Neural cell (in vitro differentiated cells): ENCODE results near the gene TIMP4.

Experiments used
- CTCF ChIP-seq: fragments of 450-650 bp; IDR thresholded peaks from 2 replicates; pipeline ENCODE4 v1.5.1; 2014; ENCODE audit warnings: antibody characterized with exemption, mild to moderate bottlenecking, moderate library complexity; ENCODE audit not compliant: poor library complexity, severe bottlenecking
- EP300 ChIP-seq: fragments of 450-650 bp; conservative IDR thresholded peaks from 2 replicates; pipeline ENCODE4 v1.6.1; 2014; ENCODE audit warnings: antibody characterized with exemption, mild to moderate bottlenecking, moderate library complexity; ENCODE audit not compliant: poor library complexity, severe bottlenecking
- EZH2 ChIP-seq: fragments of 200-600, 300-800 bp; shearing (Covaris generic), sonication (generic); IDR thresholded peaks from 2 replicates; pipeline ENCODE4 v1.6.1; 2014; ENCODE audit warnings: antibody characterized with exemption, low read length, borderline replicate concordance, mild to moderate bottlenecking; ENCODE audit not compliant: insufficient read depth, poor library complexity, severe bottlenecking
- POLR2AphosphoS5 ChIP-seq: IDR thresholded peaks from 2 replicates; pipeline ENCODE4 v1.6.1; 2012
- RAD21 ChIP-seq: fragments of 450-650 bp; conservative IDR thresholded peaks from 2 replicates; pipeline ENCODE4 v1.6.1; 2014; ENCODE audit warnings: antibody characterized with exemption, mild to moderate bottlenecking, moderate library complexity
- TF ChIP-seq, protein P1 (sequence below): IDR thresholded peaks from 2 replicates; pipeline ENCODE4 v1.6.1; 2012; ENCODE audit warnings: borderline replicate concordance

- TF ChIP-seq CTCF, result no peak
- TF ChIP-seq RAD21, result no peak
- TF ChIP-seq, protein P1, sequence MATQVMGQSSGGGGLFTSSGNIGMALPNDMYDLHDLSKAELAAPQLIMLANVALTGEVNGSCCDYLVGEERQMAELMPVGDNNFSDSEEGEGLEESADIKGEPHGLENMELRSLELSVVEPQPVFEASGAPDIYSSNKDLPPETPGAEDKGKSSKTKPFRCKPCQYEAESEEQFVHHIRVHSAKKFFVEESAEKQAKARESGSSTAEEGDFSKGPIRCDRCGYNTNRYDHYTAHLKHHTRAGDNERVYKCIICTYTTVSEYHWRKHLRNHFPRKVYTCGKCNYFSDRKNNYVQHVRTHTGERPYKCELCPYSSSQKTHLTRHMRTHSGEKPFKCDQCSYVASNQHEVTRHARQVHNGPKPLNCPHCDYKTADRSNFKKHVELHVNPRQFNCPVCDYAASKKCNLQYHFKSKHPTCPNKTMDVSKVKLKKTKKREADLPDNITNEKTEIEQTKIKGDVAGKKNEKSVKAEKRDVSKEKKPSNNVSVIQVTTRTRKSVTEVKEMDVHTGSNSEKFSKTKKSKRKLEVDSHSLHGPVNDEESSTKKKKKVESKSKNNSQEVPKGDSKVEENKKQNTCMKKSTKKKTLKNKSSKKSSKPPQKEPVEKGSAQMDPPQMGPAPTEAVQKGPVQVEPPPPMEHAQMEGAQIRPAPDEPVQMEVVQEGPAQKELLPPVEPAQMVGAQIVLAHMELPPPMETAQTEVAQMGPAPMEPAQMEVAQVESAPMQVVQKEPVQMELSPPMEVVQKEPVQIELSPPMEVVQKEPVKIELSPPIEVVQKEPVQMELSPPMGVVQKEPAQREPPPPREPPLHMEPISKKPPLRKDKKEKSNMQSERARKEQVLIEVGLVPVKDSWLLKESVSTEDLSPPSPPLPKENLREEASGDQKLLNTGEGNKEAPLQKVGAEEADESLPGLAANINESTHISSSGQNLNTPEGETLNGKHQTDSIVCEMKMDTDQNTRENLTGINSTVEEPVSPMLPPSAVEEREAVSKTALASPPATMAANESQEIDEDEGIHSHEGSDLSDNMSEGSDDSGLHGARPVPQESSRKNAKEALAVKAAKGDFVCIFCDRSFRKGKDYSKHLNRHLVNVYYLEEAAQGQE, result no peak
- TF ChIP-seq POLR2AphosphoS5, result no peak
- TF ChIP-seq EZH2, result no peak
- TF ChIP-seq EP300, result no peak
Observed at GRCh38 chr3:12148183-12148940, 10.3 kb downstream of the TIMP4 start.
